ENCODE measurements around the gene TGIF2.

GRCh38 chr20:36633285-36633772, 59.9 kb downstream of the TGIF2 start:
- TF ChIP-seq CTCF (IDR thresholded peaks at IDR 0.05), result no peak
- no peak for TF ChIP-seq EZH2 (IDR thresholded peaks at IDR 0.05; ENCODE audit: borderline replicate concordance, insufficient read depth, low read depth, low read length, poor library complexity, severe bottlenecking)

Data from B cell (primary cell).